Measurements from ENCODE around the gene DGKB. TPM values are rescaled to one million over a fixed set of nuclear protein-coding genes. Genes with fewer than 3 reads are reported as not detected.

DGKB gene
- total and polyA plus RNA-seq, 9 donors: under 0.01 to 1.3 (median 0.28) TPM; not detected in 2

DNA sequence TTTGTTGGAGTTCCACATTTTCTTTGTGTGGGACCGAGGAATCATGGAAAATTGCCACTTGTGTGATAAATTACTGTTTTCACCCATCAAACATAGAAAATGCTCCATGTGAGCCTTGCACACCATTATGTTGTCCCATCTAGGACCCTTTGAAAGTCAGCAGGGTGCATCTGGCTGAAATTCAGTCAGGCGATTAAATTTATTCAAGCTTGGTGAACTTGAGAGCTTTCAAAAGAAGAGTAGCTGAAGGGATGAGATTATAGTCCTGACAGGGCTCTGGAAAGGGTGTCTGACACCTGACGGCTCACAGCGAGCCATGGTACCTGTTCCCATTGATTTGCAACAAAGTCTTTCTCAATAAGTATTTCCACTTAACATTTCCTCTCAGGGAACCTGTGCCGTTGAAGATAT lies 513.4 kb downstream of the DGKB start:
- intact Hi-C loops (cut with DNase I): no loop called here
- Histone ChIP-seq H3K9me3 (no peaks in the 10 kb centered on the region), H3K36me3 (no peaks in the 10 kb centered on the region), H3K4me1 (ENCODE audit: insufficient read depth) (no peaks in the 10 kb centered on the region), H3K27me3 (no peaks in the 10 kb centered on the region), H3K27ac (no peak overlapping the region), H3K4me3 (no peak overlapping the region)
- DNase-seq: no peak
- TF ChIP-seq EP300 (IDR thresholded peaks at IDR 0.05) (no peak), POLR2A (IDR thresholded peaks at IDR 0.05) (no peak)
- TF ChIP-seq, protein P1, sequence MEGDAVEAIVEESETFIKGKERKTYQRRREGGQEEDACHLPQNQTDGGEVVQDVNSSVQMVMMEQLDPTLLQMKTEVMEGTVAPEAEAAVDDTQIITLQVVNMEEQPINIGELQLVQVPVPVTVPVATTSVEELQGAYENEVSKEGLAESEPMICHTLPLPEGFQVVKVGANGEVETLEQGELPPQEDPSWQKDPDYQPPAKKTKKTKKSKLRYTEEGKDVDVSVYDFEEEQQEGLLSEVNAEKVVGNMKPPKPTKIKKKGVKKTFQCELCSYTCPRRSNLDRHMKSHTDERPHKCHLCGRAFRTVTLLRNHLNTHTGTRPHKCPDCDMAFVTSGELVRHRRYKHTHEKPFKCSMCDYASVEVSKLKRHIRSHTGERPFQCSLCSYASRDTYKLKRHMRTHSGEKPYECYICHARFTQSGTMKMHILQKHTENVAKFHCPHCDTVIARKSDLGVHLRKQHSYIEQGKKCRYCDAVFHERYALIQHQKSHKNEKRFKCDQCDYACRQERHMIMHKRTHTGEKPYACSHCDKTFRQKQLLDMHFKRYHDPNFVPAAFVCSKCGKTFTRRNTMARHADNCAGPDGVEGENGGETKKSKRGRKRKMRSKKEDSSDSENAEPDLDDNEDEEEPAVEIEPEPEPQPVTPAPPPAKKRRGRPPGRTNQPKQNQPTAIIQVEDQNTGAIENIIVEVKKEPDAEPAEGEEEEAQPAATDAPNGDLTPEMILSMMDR (IDR thresholded peaks at IDR 0.05): no peak
- 86 to 92% (median 90%) methylated on average over 5 of the region's 5 CpGs for WGBS, 3 donors

DNA sequence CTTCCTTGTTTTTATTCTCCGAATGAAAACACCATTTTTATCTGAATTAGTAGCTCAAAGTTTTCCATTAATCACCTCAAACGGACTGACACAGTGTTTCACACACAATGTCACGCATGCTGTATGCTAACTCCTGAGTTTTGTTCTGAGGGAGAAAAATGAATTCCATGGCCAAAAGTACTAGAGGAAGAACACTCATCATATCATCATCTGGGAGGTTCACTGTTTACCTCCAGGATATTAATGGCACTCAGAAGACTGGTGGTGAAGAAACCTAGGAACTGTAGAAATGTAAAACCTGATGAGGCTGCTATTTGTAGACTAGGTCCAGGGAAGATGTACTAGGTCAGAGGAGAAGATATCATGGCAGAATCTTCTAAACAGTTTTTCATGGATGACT lies 517.5 kb downstream of the DGKB start:
- Histone ChIP-seq H3K4me3 (no peak overlapping the region), H3K27me3 (no peaks in the 10 kb centered on the region), H3K9me3 (no peaks in the 10 kb centered on the region), H3K4me1 (ENCODE audit: insufficient read depth) (no peaks in the 10 kb centered on the region), H3K36me3 (no peaks in the 10 kb centered on the region), H3K27ac (no peak overlapping the region)
- TF ChIP-seq POLR2A (IDR thresholded peaks at IDR 0.05): no peak
- TF ChIP-seq, protein P1 (IDR thresholded peaks at IDR 0.05): no peak
- TF ChIP-seq EP300 (IDR thresholded peaks at IDR 0.05): no peak
- no peak for DNase-seq
- 69 to 82% (median 71%) methylated on average over 3 of the region's 3 CpGs for WGBS, 3 donors
- intact Hi-C loops (cut with DNase I): no loop called here

DNA sequence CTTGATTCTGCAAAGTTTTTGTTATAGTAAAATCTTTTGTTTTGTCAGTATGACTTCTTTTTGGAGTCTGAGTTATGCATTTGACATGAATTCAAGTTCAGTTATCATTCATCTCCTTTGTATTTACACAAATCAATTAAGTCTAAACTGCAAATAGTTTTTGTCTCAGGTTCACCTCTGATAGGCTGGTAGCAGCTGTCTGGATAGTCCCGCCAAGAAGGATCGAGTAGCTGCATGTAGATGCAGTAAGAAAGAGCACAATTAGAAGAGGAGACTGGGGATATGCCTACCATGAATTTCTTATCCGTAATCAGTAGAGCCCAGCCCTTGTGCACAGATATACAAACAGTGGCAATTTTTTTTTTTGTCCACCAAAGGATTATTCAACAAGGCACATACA lies 520.6 kb downstream of the DGKB start:
- TF ChIP-seq, protein P1 (IDR thresholded peaks at IDR 0.05): no peak
- TF ChIP-seq EP300 (IDR thresholded peaks at IDR 0.05) (no peak), POLR2A (IDR thresholded peaks at IDR 0.05) (no peak)

DNA sequence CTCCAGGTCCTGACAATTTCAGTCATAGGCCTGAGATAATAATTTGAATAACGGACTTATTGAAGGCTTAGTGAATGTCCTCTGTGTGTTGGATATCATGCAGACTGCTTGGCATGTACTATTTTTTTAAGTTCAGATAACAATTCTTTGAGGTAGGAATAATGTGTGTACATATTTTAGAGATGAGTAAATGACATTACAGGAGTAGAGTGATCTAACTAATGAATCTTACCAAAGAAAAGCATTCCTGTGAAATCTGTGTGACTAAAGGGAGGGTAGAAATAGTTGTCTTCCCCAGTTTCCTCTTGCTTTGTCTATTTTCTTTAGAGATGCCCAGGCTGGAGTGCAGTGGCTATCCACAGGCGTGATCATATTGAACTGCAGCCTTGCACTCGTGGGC lies 521.2 kb downstream of the DGKB start:
- DNase-seq: no peak
- no peaks in the 10 kb centered on the region for H3K27me3 ChIP-seq
- 81 to 87% (median 85%) methylated on average over 3 of the region's 3 CpGs for WGBS, 3 donors
- no peaks in the 10 kb centered on the region for H3K36me3 ChIP-seq
- no peaks in the 10 kb centered on the region for H3K4me1 ChIP-seq (ENCODE audit: insufficient read depth)
- TF ChIP-seq, protein P1 (IDR thresholded peaks at IDR 0.05): no peak
- no peaks in the 10 kb centered on the region for H3K9me3 ChIP-seq
- H3K27ac ChIP-seq: no peak overlapping the region
- H3K4me3 ChIP-seq: no peak overlapping the region
- intact Hi-C loops (cut with DNase I): no loop called here

More for the DNA sequence above, 520.6 kb downstream of the DGKB start:
- intact Hi-C loops (cut with DNase I): no loop called here
- Histone ChIP-seq H3K4me3 (no peak overlapping the region), H3K27ac (no peak overlapping the region), H3K9me3 (no peaks in the 10 kb centered on the region), H3K4me1 (ENCODE audit: insufficient read depth) (no peaks in the 10 kb centered on the region), H3K27me3 (no peaks in the 10 kb centered on the region), H3K36me3 (no peaks in the 10 kb centered on the region)
- 90 to 92% (median 90%) methylated on average over 3 of the region's 3 CpGs for WGBS, 3 donors
- no peak for DNase-seq

DNA sequence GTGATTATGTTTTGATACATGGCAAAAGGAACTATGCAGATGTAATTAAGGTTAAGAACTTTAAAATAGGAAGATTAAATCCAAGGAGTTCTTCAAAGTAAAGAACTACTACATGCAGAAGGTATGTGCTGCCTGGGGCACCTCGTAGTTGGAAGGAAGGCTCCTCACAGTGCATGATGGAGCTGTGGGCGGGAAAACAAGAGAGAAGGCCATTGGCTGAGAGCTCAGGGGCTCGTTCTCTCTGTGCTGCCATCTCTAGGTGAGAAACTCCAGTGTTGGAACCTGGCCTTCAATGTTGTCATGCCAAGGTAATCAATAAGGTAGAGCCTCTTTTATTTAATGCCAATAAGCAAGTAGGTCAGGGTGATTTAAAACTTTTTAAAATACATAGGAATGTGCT lies 521.7 kb downstream of the DGKB start:
- WGBS, 3 donors: 84 to 86% (median 85%) methylated on average over 3 of the region's 3 CpGs
- H3K4me1 ChIP-seq (ENCODE audit: insufficient read depth): no peaks in the 10 kb centered on the region
- no peak for DNase-seq
- TF ChIP-seq EP300 (IDR thresholded peaks at IDR 0.05): no peak
- TF ChIP-seq, protein P1 (IDR thresholded peaks at IDR 0.05): no peak
- TF ChIP-seq POLR2A (IDR thresholded peaks at IDR 0.05): no peak
- no peaks in the 10 kb centered on the region for H3K36me3 ChIP-seq
- H3K9me3 ChIP-seq: no peaks in the 10 kb centered on the region
- H3K4me3 ChIP-seq: no peak overlapping the region
- no peaks in the 10 kb centered on the region for H3K27me3 ChIP-seq
- no peak overlapping the region for H3K27ac ChIP-seq
- intact Hi-C loops (cut with DNase I): no loop called here

All from ovary (tissue), 9 donors.